GM10266 (cell line): ENCODE measurements around the gene SEPTIN2.

ENCODE experiments used
- DNase-seq: peaks from one replicate; pipeline ENCODE4 v3.0.0; 2012; ENCODE audit errors: extremely low spot score
- CTCF ChIP-seq: IDR thresholded peaks from 2 replicates; pipeline ENCODE4 v1.5.1; 2012; ENCODE audit warnings: mild to moderate bottlenecking, low read depth; ENCODE audit not compliant: control insufficient read depth, insufficient read depth; ENCODE audit errors: missing control alignments

The SEPTIN2 gene

GRCh38 chr2:241298673-241299072 is 17.1 kb upstream of the SEPTIN2 start:
- DNase-seq: no peak
- no peak for TF ChIP-seq CTCF

- TF ChIP-seq CTCF: peak; percentile 11
- no peak for DNase-seq
Observed at GRCh38 chr2:241300000-241300399, 15.7 kb upstream of the SEPTIN2 start.

- no peak for TF ChIP-seq CTCF
- no peak for DNase-seq
Observed at GRCh38 chr2:241302083-241302482, 13.6 kb upstream of the SEPTIN2 start.

- no peak for DNase-seq
- no peak for TF ChIP-seq CTCF
Observed at GRCh38 chr2:241302759-241303651, 12.7 kb upstream of the SEPTIN2 start.

- no peak for DNase-seq
- TF ChIP-seq CTCF: no peak
Observed at GRCh38 chr2:241304039-241304670, 11.6 kb upstream of the SEPTIN2 start.

- TF ChIP-seq CTCF: no peak
- no peak for DNase-seq
Observed at GRCh38 chr2:241307055-241307454, 8.7 kb upstream of the SEPTIN2 start.

- no peak for DNase-seq
- TF ChIP-seq CTCF: no peak
Observed at GRCh38 chr2:241308267-241308666, 7.5 kb upstream of the SEPTIN2 start.
